ENCODE measurements around the gene TRIP6. TPM values are rescaled to one million over a fixed set of nuclear protein-coding genes. Genes with fewer than 3 reads are reported as not detected.

TRIP6 gene
- total RNA-seq, 2 experiments from 2014 or later: 19.8 to 21.0 TPM

GRCh38 chr7:100826514-100827329 is 40.5 kb upstream of the TRIP6 start:
- H3K4me3 Mint-ChIP-seq: peak overlapping the region; percentile 54
- peaks cover 31% of the 10 kb centered on the region for H3K27me3 Mint-ChIP-seq (ENCODE audit: low read depth)
- peaks cover 14% of the 10 kb centered on the region for H3K4me1 Mint-ChIP-seq (ENCODE audit: low read depth)
- CTCF ChIA-PET: interaction anchor here (0.6 to 1.5 kb wide), 2 partner anchors 24 to 389 kb away, joined by 5 to 8 read pairs; no protein-coding TSS in a partner anchor
- no peaks in the 10 kb centered on the region for H3K9me3 Mint-ChIP-seq
- no peak for DNase-seq
- no peak overlapping the region for H3K27ac Mint-ChIP-seq
- intact Hi-C loops (cut with micrococcal nuclease): no loop called here
- H3K36me3 Mint-ChIP-seq (ENCODE audit: low read depth): no peaks in the 10 kb centered on the region

DNA sequence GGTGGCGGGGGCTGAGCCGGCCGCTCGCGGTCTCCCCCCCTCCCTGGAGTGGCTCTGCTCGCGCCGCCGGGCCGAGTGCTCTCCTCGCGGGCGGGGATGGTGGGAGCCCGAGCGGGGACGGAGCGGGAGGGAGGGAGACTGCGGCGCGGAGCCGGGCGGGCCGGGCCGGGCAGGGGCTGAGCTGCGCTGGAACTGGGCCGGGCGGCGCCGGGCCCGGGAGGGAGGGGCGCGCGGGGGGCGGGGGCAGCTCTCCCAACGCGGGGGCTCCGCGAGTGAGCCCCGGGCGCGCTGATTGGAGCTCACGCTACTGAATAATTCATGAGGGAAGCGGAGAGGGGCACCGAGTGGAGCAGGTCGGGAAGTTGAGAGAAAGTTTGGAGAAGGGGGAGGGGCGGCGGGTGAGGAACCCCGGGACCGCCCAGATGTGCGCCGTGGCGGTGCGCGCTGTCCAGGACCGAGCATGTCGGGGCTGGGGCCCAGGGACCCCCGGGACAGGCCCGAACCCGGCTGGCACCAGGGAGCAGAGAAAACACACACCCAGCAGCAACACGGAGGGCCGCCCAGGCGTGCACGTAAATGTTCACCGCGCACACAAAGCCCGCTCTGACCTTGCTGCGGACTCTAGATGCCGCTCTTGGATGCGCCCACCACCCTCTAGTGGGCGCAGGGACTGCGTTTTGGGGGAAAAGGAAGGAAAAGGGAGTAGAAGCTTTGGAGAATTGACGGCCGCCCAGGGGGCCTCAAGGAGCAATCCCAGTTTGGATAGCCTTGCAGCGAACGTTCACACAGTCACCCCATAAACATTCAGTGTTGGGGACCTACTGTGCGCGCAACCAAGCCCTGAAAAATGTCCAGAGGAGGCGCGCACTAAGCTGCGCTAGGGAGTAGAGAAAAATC is 39.6 kb upstream of the TRIP6 start, which contains the start of gene EPHB4:
Gene EPHB4, minus strand, starts transcription at position 194 of the 897 bp plus-strand sequence. CDS start 493 bp downstream, outside the sequence.
- H3K4me1 Mint-ChIP-seq (ENCODE audit: low read depth): peaks cover 14% of the 10 kb centered on the region
- CTCF ChIA-PET: interaction anchor here (1.5 kb wide), 1 partner anchor 23 kb away, joined by 5 read pairs; no protein-coding TSS in a partner anchor
- intact Hi-C loops (cut with micrococcal nuclease): no loop called here
- peak; percentile 13 for DNase-seq
- peak within 1 kb of the TSS; percentile 63 for H3K4me3 Mint-ChIP-seq
- H3K27me3 Mint-ChIP-seq (ENCODE audit: low read depth): peaks cover 31% of the 10 kb centered on the region
- no peaks in the 10 kb centered on the region for H3K36me3 Mint-ChIP-seq (ENCODE audit: low read depth)
- no peaks in the 10 kb centered on the region for H3K9me3 Mint-ChIP-seq
- H3K27ac Mint-ChIP-seq: no peak within 1 kb of the TSS

DNA sequence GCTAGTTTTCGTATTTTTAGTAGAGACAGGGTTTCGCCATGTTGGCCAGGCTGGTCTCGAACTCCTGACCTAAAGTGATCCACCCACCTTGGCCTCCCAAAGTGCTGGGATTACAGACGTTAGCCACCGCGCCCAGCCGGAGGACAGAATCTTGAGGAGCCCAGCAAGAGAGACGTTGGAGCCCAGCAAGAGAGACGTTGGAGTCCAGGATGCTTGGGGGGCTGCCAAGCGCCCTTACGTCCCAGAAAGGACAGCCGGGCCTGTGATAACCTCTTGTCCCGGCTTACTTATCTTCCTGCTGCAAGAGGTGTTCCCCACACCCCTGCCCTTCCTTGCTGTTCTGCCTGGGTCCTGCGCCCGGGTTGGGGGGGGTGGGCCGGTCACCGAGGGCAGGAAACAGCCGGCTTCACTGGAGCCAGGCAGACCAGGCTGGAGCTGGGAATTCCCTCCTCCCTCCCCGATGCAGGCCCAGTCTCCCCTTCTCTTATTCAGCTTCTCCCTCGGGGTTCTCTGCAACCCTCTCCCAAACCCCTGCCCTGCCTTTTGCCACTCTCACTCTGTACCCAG is 38.0 kb upstream of the TRIP6 start:
- intact Hi-C loops (cut with micrococcal nuclease): no loop called here
- CTCF ChIA-PET: interaction anchor here (0.8 kb wide), 1 partner anchor 28 kb away, joined by 3 read pairs; no protein-coding TSS in a partner anchor
- no peak overlapping the region for H3K4me3 Mint-ChIP-seq
- H3K9me3 Mint-ChIP-seq: no peaks in the 10 kb centered on the region
- DNase-seq: no peak
- H3K4me1 Mint-ChIP-seq (ENCODE audit: low read depth): peaks cover 14% of the 10 kb centered on the region
- no peaks in the 10 kb centered on the region for H3K36me3 Mint-ChIP-seq (ENCODE audit: low read depth)
- H3K27ac Mint-ChIP-seq: no peak overlapping the region
- H3K27me3 Mint-ChIP-seq (ENCODE audit: low read depth): peaks cover 31% of the 10 kb centered on the region

- CTCF ChIA-PET: no interaction called here
- intact Hi-C loops (cut with micrococcal nuclease): no loop called here
- Mint-ChIP-seq H3K36me3 (ENCODE audit: low read depth) (no peaks in the 10 kb centered on the region), H3K9me3 (no peaks in the 10 kb centered on the region), H3K27ac (no peak overlapping the region), H3K4me3 (no peak overlapping the region), H3K27me3 (ENCODE audit: low read depth) (peaks cover 26% of the 10 kb centered on the region), H3K4me1 (ENCODE audit: low read depth) (peaks cover 14% of the 10 kb centered on the region)
- DNase-seq: no peak
Observed at GRCh38 chr7:100830396-100830795, 36.8 kb upstream of the TRIP6 start.

DNA sequence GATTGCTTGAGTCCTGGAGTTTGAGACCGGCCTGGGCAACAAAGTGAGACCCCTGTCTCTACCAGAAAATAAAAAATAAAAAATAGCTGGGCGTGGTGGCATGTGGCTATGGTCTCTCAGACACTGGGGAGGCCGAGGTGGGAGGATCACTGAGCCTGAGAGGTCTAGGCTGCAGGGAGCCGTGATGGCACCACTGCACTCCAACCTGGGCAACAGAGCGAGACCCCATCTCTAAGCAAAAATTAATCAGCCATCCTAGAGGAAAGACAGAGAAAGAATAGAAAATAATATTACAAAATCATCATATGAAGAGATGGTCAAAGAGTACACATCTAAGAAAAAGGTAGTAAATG is 34.9 kb upstream of the TRIP6 start:
- H3K4me3 Mint-ChIP-seq: no peak overlapping the region
- peaks cover 13% of the 10 kb centered on the region for H3K4me1 Mint-ChIP-seq (ENCODE audit: low read depth)
- peaks cover 13% of the 10 kb centered on the region for H3K27me3 Mint-ChIP-seq (ENCODE audit: low read depth)
- H3K27ac Mint-ChIP-seq: no peak overlapping the region
- no peaks in the 10 kb centered on the region for H3K9me3 Mint-ChIP-seq
- no peaks in the 10 kb centered on the region for H3K36me3 Mint-ChIP-seq (ENCODE audit: low read depth)
- intact Hi-C loops (cut with micrococcal nuclease): no loop called here
- CTCF ChIA-PET: interaction anchor here (0.9 to 1.6 kb wide), 3 partner anchors 20 to 127 kb away, joined by 3 to 5 read pairs (median 4); partner anchors contain the start of genes POP7 and SLC12A9
- DNase-seq: no peak

GRCh38 chr7:100835903-100836811 is 31.0 kb upstream of the TRIP6 start:
- no peaks in the 10 kb centered on the region for H3K27me3 Mint-ChIP-seq (ENCODE audit: low read depth)
- CTCF ChIA-PET: interaction anchor here (0.6 to 1.1 kb wide), 2 partner anchors 15 to 19 kb away, joined by 3 read pairs; no protein-coding TSS in a partner anchor
- no peaks in the 10 kb centered on the region for H3K9me3 Mint-ChIP-seq
- H3K36me3 Mint-ChIP-seq (ENCODE audit: low read depth): no peaks in the 10 kb centered on the region
- intact Hi-C loops (cut with micrococcal nuclease): no loop called here
- H3K4me3 Mint-ChIP-seq: peak overlapping the region; percentile 19
- H3K4me1 Mint-ChIP-seq (ENCODE audit: low read depth): peaks cover 7% of the 10 kb centered on the region
- no peak for DNase-seq
- H3K27ac Mint-ChIP-seq: no peak overlapping the region

DNA sequence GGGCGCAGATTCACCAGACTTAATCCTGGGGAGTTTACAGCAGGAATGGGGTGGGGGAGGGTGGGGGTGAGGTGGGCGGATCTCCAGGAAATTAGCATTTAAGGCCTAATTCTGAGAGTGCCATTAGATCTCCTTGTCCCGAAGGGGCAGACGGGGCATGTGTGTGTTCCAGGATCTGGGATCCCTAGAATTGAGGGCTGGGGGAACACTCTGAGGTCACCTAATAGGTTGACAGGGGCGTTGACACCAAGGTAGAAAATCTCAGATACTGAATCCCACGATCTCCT is 30.4 kb upstream of the TRIP6 start:
- CTCF ChIA-PET: interaction anchor here (1.1 kb wide), 1 partner anchor 15 kb away, joined by 3 read pairs; no protein-coding TSS in a partner anchor
- Mint-ChIP-seq H3K27ac (no peak overlapping the region), H3K36me3 (ENCODE audit: low read depth) (no peaks in the 10 kb centered on the region), H3K9me3 (no peaks in the 10 kb centered on the region), H3K4me3 (peak overlapping the region; percentile 68), H3K4me1 (ENCODE audit: low read depth) (peaks cover 7% of the 10 kb centered on the region), H3K27me3 (ENCODE audit: low read depth) (no peaks in the 10 kb centered on the region)
- DNase-seq: no peak
- intact Hi-C loops (cut with micrococcal nuclease): no loop called here

- peak overlapping the region; percentile 72 for H3K27ac Mint-ChIP-seq
- no peaks in the 10 kb centered on the region for H3K36me3 Mint-ChIP-seq (ENCODE audit: low read depth)
- H3K4me3 Mint-ChIP-seq: peak overlapping the region; percentile 68
- no peaks in the 10 kb centered on the region for H3K9me3 Mint-ChIP-seq
- H3K27me3 Mint-ChIP-seq (ENCODE audit: low read depth): no peaks in the 10 kb centered on the region
- DNase-seq: peak; percentile 80
- CTCF ChIA-PET: interaction anchor here (0.6 to 0.9 kb wide), 2 partner anchors 11 to 15 kb away, joined by 3 to 5 read pairs; partner anchors contain the start of gene SLC12A9
- intact Hi-C loops (cut with micrococcal nuclease): no loop called here
- peaks cover 7% of the 10 kb centered on the region for H3K4me1 Mint-ChIP-seq (ENCODE audit: low read depth)
Observed at GRCh38 chr7:100837099-100837836, 29.9 kb upstream of the TRIP6 start.

DNA sequence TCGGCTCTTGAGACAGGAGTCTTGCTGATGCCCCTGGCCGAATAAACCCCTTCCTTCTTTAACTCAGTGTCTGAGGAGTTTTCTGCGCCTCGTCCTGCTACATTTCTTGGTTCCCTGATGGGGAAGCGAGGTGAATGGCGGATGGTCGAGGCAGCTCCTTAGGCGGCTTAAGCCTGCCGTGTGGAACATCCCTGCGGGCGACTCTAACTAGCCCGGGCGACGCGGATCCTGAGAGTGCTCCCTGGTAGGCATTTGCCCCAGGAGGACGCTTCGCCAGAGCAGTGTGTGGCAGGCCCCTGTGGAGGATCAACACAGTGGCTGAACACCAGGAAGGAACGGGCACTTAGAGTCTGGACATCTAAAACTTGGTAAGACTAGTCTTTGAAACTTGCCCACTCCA is 27.8 kb upstream of the TRIP6 start:
- intact Hi-C loops (cut with micrococcal nuclease): no loop called here
- Mint-ChIP-seq H3K36me3 (ENCODE audit: low read depth) (no peaks in the 10 kb centered on the region), H3K27me3 (ENCODE audit: low read depth) (no peaks in the 10 kb centered on the region), H3K9me3 (no peaks in the 10 kb centered on the region), H3K27ac (no peak overlapping the region), H3K4me1 (ENCODE audit: low read depth) (peaks cover 7% of the 10 kb centered on the region), H3K4me3 (no peak overlapping the region)
- DNase-seq: no peak
- CTCF ChIA-PET: interaction anchor here (0.7 kb wide), 1 partner anchor 304 kb away, joined by 3 read pairs; no protein-coding TSS in a partner anchor

GRCh38 chr7:100840470-100841100 is 26.6 kb upstream of the TRIP6 start:
- DNase-seq: no peak

More at GRCh38 chr7:100840470-100841100, 26.6 kb upstream of the TRIP6 start:
- intact Hi-C loops (cut with micrococcal nuclease): no loop called here
- H3K4me3 Mint-ChIP-seq: no peak overlapping the region
- CTCF ChIA-PET: no interaction called here
- no peak overlapping the region for H3K27ac Mint-ChIP-seq
- no peaks in the 10 kb centered on the region for H3K27me3 Mint-ChIP-seq (ENCODE audit: low read depth)
- H3K4me1 Mint-ChIP-seq (ENCODE audit: low read depth): peaks cover 7% of the 10 kb centered on the region
- no peaks in the 10 kb centered on the region for H3K9me3 Mint-ChIP-seq
- no peaks in the 10 kb centered on the region for H3K36me3 Mint-ChIP-seq (ENCODE audit: low read depth)
